GM12801 (cell line): ENCODE data around the gene CISH.

Experiments used
- TF ChIP-seq, protein P1 (sequence below): IDR thresholded peaks from one replicate; pipeline ENCODE4 v1.5.1; 2011; ENCODE audit warnings: control low read depth; ENCODE audit not compliant: insufficient read length; ENCODE audit errors: extremely low read depth

Gene CISH

DNA sequence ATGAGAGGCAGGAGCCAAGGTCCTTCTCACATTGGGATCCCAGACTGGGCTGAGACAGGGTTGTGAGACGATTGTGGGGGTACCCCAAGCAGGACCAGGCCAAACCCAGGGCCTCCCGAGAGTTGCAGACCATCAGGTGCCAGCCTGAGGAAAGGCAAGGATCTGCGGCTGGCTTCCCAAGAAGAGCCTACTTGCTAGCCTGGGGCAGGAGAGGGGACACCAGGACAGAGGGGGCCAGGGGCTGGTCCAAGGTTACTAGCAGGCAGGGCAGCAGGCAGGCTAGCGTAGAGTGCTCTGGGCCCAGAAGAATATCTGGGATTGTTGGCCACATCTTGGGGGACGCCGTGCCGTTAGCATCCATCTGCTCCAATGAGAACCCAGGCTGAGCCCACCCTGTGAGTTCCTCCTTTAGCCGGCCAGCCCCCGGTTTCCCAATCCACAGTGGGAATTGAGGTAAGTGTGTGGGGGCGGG lies 546 bp downstream of the CISH start:
- TF ChIP-seq, protein P1, sequence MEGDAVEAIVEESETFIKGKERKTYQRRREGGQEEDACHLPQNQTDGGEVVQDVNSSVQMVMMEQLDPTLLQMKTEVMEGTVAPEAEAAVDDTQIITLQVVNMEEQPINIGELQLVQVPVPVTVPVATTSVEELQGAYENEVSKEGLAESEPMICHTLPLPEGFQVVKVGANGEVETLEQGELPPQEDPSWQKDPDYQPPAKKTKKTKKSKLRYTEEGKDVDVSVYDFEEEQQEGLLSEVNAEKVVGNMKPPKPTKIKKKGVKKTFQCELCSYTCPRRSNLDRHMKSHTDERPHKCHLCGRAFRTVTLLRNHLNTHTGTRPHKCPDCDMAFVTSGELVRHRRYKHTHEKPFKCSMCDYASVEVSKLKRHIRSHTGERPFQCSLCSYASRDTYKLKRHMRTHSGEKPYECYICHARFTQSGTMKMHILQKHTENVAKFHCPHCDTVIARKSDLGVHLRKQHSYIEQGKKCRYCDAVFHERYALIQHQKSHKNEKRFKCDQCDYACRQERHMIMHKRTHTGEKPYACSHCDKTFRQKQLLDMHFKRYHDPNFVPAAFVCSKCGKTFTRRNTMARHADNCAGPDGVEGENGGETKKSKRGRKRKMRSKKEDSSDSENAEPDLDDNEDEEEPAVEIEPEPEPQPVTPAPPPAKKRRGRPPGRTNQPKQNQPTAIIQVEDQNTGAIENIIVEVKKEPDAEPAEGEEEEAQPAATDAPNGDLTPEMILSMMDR: no peak

DNA sequence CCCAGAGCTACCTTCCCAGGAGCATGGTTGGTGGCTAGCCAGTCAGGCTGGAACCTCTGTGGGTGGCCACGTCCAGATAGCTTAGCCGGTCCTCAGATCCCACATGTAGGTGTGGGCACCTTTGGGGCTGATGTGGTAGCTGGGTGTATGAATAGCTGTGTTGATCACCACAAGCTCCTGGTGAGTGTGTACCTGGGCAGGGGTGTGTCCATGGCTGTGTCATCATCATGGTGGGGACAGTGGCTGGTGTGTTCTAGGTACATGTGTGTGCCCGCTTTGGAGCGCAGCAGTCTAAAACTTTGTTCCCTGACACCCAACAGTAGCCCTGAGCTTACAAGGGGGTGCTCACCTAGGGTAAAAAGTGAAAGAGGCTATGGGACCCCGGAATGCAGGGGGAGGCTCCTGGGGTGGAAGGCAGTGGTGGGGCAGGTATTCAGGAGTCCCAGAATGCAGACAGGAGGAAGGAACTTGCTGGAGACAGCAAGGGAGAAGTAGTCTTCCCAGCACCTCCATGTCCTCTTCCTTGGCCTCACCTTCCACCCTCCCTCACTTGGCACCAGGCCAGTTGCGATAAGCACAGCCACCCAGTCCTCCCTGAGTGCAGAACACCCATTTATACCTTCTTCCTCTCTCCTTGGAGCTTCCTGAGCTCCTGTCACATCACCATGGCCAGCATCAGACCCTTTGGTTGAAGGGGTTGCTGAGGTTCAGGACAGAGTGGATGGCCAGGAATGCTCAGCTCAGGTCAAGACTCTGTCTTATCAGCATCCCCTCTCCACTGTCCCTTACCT lies 1.2 kb downstream of the CISH start:
- TF ChIP-seq, protein P1: no peak

DNA sequence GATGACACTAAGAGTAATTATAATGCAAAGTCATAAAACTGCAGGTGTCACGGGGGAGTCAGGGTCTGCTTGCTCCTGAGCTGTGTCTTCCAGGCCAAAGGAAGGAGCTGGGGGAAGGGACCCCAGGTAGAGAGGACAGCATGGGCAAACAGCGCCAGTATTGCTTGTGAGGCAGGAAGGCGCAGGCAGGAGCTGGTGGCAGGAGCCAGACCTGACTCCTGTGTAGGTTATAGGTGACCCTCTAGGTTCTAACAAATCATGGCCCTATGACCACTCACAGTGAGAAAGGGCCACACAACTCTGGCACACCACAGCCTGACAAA lies 1.9 kb downstream of the CISH start:
- TF ChIP-seq, protein P1: no peak

DNA sequence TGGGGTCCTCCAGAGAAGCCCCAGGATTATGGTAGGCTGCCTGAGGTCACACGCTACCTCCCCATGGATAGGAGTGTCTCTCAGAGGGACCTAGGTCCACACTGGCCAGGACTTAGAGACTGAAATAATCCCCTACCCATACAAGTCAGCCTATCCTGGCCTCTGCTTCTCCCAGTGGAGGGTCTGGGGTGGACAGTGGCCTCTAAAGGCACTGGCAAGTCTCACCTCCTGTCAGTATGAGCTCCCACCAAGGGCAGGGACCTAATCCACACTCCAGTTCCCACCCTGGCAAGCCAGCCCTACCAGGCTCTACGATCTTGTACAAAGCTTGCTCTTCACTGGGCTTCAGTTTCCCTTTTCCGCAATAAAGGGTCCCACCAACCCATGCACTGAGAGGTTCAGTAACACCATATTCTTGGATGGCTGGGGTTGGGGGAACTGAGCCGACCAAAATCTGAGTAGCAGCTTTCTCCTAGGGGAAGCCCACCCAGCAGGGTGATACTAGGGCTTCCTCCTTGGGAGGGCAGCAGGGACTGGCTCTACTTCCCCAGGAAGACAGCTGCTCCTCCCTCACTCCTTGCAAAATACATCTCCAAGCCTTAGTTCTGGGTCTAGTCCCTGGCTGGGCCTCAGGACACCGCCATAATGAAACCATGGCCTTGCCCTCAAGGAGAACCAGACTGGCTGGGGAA lies 2.4 kb downstream of the CISH start:
- TF ChIP-seq, protein P1: no peak

DNA sequence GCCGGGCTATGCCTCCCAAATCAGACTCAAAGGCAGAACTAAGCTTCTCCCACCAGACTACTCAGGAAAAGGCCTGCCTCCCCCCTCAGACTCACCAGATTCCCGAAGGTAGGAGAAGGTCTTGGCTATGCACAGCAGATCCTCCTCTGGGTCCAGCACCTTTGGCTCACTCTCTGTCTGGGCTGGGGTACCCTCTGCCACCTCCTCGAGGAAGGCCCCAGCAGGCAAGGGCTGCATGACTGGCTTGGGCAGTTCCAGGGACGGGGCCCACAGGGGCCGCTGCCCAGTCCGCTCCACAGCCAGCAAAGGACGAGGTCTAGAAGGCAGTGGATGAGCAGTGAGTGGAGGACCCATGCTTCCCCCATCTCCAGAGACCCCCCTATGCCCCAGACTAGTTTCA lies 3.3 kb downstream of the CISH start:
- TF ChIP-seq, protein P1: no peak

DNA sequence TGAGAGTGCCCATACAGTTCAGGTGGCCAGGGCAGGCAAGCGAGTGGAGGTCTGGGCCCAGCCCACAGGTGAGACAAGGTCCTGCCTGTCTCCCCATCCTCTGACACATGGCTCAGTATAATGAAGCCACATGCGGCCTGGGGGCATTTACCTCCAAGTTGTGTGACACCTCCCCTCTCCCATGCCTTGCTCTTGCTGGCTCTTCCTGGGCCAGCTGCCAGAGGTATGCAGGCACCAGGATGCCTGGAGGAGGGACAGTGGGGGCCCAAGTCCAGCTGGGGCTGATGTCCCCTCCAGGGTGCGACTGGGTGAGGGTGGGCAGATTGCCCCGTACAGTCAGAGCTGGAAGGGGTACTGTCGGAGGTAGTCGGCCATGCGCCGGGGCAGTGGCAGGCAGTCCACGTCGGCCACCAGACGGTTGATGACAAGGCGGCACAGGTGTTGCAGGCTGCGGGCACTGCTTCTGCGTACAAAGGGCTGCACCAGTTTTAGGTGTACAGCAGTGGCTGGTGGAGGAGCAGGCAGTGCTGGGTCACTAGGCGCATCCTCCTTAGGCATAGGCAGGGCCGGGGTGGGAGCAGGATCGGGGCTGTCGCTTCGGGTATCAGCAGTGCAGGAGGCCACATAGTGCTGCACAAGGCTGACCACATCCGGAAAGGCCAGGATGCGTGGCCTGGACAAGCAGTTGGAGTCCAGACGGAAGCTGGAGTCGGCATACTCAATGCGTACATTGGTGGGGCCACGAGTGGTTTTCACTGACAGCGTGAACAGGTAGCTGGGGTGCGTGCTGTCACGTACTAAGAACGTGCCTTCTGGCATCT lies 4.1 kb downstream of the CISH start:
- TF ChIP-seq, protein P1: no peak

DNA sequence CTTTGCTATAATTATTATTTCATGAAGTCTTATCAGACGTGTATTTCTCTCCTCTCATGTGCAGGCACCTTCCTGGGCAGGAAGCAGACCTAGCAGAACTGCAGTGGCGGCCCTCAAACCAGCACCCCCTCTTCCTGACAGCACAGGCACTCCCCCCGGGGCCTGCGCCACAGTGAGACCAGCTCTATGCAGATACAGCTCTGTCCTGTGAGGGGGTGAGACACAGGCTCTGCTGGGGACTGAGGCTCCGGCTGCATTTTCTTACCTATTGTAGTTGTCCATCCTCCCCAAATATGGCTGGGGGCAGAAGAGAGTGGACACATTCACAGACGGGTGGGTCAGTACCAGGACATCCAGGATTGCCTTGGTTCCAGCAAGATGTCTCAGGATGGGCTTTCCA lies 5.0 kb downstream of the CISH start:
- TF ChIP-seq, protein P1: no peak
